ENCODE measurements around the gene FAM200B. TPM values are rescaled to one million over a fixed set of nuclear protein-coding genes. Genes with fewer than 3 reads are reported as not detected.
A peak's percentile ranks its signal among the peaks of the same experiment; 100 is the strongest.

The FAM200B gene
- total RNA-seq, 2 experiments from 2014 or later, result 8.9 to 11.1 TPM

DNA sequence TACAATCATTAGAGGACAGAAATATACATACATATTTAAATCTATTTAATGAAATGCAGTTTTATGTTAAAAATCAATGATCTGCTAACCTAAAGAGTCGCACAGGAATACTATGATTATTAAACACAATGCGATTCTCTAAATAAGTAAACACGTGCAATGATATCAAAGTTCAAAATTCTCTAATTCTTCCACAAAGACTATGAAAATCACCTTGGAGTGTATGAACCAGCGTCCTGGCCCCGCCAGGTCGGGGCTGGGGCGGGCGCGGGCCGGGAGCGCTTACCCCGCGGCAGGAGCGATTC is 608 bp upstream of the FAM200B start:
- intact Hi-C loops (cut with micrococcal nuclease), result no loop called here
- peaks cover 19% of the 10 kb centered on the region for H3K36me3 Mint-ChIP-seq (ENCODE audit: low read depth)
- H3K27ac Mint-ChIP-seq, result peak overlapping the region; percentile 99
- CTCF ChIA-PET, result interaction anchor here (2.4 kb wide), 1 partner anchor 275 kb away, joined by 6 read pairs; no protein-coding TSS in a partner anchor
- no peak for ATAC-seq
- peaks cover 41% of the 10 kb centered on the region for H3K4me1 Mint-ChIP-seq (ENCODE audit: low read depth)
- no peaks in the 10 kb centered on the region for H3K27me3 Mint-ChIP-seq
- H3K4me3 Mint-ChIP-seq, result peak overlapping the region; percentile 100
- H3K9me3 Mint-ChIP-seq, result no peaks in the 10 kb centered on the region
- TF ChIP-seq, protein P1, sequence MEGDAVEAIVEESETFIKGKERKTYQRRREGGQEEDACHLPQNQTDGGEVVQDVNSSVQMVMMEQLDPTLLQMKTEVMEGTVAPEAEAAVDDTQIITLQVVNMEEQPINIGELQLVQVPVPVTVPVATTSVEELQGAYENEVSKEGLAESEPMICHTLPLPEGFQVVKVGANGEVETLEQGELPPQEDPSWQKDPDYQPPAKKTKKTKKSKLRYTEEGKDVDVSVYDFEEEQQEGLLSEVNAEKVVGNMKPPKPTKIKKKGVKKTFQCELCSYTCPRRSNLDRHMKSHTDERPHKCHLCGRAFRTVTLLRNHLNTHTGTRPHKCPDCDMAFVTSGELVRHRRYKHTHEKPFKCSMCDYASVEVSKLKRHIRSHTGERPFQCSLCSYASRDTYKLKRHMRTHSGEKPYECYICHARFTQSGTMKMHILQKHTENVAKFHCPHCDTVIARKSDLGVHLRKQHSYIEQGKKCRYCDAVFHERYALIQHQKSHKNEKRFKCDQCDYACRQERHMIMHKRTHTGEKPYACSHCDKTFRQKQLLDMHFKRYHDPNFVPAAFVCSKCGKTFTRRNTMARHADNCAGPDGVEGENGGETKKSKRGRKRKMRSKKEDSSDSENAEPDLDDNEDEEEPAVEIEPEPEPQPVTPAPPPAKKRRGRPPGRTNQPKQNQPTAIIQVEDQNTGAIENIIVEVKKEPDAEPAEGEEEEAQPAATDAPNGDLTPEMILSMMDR (IDR thresholded peaks at IDR 0.05), result no peak
- no peak for DNase-seq
- POLR2A ChIA-PET, result interaction anchor here (0.9 to 2.4 kb wide), 4 partner anchors 11 to 29 kb away, joined by 3 to 18 read pairs (median 5); partner anchors contain the start of gene FBXL5

DNA sequence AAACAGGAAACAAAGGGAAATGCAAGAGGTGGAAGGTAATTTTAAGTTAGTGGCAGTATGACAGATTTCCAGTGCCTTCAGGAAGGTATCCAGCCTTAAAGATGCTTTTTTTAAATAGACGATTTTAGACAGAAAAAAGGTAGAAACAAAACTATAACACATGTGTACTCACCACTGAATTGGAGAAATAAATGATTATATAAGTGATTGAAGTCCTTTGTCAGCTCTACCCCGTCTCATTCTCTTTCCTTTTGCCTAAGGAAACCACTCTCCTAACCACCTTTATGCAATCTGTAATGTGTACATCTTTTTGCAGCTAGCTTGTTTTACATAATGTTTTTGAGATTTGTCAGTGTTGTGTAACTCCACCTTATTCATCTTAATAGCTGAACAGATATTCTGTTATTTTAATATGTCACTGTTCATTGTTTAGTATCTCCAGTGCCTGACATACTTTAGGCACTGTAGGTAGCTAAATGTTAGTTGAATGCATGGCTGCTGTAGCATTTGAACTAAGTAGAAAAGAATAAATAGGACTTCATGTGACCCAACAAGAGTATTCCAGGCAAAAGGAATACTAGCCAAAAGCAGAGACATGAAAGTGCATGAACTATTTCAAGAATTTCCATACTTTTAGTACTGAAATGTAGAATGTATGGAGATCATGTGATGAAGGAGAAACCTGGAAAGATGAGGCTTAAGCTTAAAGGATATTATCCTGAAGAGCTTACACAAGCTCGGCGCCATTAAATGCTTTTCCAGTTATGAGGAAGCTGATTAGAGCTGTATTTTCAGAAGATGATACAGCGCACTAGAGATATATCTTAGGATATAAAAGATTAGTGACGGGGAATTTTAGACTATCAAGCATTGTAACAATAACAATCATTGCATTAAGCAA is 865 bp downstream of the FAM200B start:
- POLR2A ChIA-PET, result interaction anchor here (1.2 to 2.4 kb wide), 4 partner anchors 12 to 280 kb away, joined by 3 to 18 read pairs (median 4); partner anchors contain the start of genes FBXL5 and FGFBP2
- H3K27ac Mint-ChIP-seq, result peak overlapping the region; percentile 99
- CTCF ChIA-PET, result interaction anchor here (0.6 to 2.4 kb wide), 8 partner anchors 12 to 286 kb away, joined by 3 to 8 read pairs (median 4); partner anchors contain the start of gene FGFBP2
- no peaks in the 10 kb centered on the region for H3K9me3 Mint-ChIP-seq
- intact Hi-C loops (cut with micrococcal nuclease), result no loop called here
- ATAC-seq, result no peak
- DNase-seq, result no peak
- H3K36me3 Mint-ChIP-seq (ENCODE audit: low read depth), result peaks cover 34% of the 10 kb centered on the region
- peaks cover 44% of the 10 kb centered on the region for H3K4me1 Mint-ChIP-seq (ENCODE audit: low read depth)
- H3K27me3 Mint-ChIP-seq, result no peaks in the 10 kb centered on the region
- TF ChIP-seq, protein P1 (IDR thresholded peaks at IDR 0.05), result no peak
- H3K4me3 Mint-ChIP-seq, result peak overlapping the region; percentile 100

DNA sequence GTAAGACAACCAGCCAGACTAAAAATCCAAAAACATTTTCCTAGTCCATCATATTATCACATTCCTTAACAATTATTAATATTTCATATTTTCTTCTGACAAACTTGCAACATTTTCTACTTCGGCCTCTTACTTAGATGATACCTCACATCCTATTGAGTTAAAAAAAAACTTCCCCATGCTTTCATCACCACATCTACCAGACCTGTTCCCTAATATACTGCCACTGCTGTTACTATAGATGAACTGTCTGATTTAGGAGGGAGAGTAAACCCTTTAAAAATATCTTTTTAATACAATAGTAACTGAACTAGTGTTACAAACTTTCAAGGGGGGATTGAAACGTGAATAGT is 1.5 kb downstream of the FAM200B start:
- intact Hi-C loops (cut with micrococcal nuclease), result no loop called here
- TF ChIP-seq, protein P1 (IDR thresholded peaks at IDR 0.05), result no peak
- ATAC-seq (no peak), DNase-seq (no peak)
- ChIA-PET CTCF (interaction anchor here (1.4 to 2.4 kb wide), 5 partner anchors 11 to 279 kb away, joined by 4 to 8 read pairs (median 5); partner anchors contain the start of gene FGFBP2), POLR2A (interaction anchor here (1.2 kb wide), 1 partner anchor 38 kb away, joined by 3 read pairs; no protein-coding TSS in a partner anchor)
- Mint-ChIP-seq H3K27me3 (no peaks in the 10 kb centered on the region), H3K27ac (no peak overlapping the region), H3K36me3 (ENCODE audit: low read depth) (peaks cover 31% of the 10 kb centered on the region), H3K9me3 (no peaks in the 10 kb centered on the region), H3K4me1 (ENCODE audit: low read depth) (peaks cover 40% of the 10 kb centered on the region), H3K4me3 (peak overlapping the region; percentile 100)

DNA sequence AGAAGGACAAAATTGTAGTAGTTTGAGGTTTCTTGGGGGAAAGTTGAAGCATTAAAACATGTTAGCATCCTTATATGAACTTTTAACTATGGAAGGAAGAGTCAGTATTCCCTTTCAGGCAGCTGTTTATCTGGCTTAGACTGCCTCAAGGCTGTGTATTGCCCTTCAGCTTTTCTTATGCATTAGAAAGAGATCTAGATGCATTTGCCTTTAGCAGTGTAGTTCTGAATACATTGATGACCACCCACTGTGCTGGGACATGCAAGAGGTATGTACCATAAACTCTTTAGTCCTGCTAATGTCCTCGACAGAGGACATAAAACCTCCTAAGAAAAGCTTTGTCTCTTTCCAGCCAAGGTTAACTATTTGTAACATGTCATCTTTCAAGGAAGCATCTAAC is 2.9 kb downstream of the FAM200B start:
- CTCF ChIA-PET, result interaction anchor here (1.0 to 1.5 kb wide), 3 partner anchors 9 to 35 kb away, joined by 3 read pairs; no protein-coding TSS in a partner anchor
- intact Hi-C loops (cut with micrococcal nuclease), result no loop called here

More for the DNA sequence above, 2.9 kb downstream of the FAM200B start:
- POLR2A ChIA-PET, result interaction anchor here (1.0 kb wide), 1 partner anchor 13 kb away, joined by 3 read pairs; no protein-coding TSS in a partner anchor
- Mint-ChIP-seq H3K4me1 (ENCODE audit: low read depth) (peaks cover 37% of the 10 kb centered on the region), H3K9me3 (no peaks in the 10 kb centered on the region), H3K4me3 (no peak overlapping the region), H3K27ac (no peak overlapping the region), H3K36me3 (ENCODE audit: low read depth) (peaks cover 33% of the 10 kb centered on the region), H3K27me3 (no peaks in the 10 kb centered on the region)
- DNase-seq, result no peak
- TF ChIP-seq, protein P1 (IDR thresholded peaks at IDR 0.05), result no peak
- ATAC-seq, result no peak

Data from activated CD8-positive, alpha-beta T cell treated with anti-CD3 and anti-CD28 coated beads for 36 hours (primary cell).